Stimulated activated CD4-positive, alpha-beta T cell treated with anti-CD3 and anti-CD28 coated beads, Interleukin-4, amount 100 ng/mL, for 24 hours (primary cell): ENCODE data around the gene TCF3.
A peak's percentile ranks its signal among the peaks of the same experiment; 100 is the strongest.
"Not testable (repeated sequence)": the region's sequence is repeated elsewhere in the genome, so short reads cannot be mapped to it uniquely, and the experiment has no call there.

Experiments
- DNase-seq: peaks from one replicate; pipeline ENCODE4 v3.0.0-alpha.2; 2020

The TCF3 gene

DNA sequence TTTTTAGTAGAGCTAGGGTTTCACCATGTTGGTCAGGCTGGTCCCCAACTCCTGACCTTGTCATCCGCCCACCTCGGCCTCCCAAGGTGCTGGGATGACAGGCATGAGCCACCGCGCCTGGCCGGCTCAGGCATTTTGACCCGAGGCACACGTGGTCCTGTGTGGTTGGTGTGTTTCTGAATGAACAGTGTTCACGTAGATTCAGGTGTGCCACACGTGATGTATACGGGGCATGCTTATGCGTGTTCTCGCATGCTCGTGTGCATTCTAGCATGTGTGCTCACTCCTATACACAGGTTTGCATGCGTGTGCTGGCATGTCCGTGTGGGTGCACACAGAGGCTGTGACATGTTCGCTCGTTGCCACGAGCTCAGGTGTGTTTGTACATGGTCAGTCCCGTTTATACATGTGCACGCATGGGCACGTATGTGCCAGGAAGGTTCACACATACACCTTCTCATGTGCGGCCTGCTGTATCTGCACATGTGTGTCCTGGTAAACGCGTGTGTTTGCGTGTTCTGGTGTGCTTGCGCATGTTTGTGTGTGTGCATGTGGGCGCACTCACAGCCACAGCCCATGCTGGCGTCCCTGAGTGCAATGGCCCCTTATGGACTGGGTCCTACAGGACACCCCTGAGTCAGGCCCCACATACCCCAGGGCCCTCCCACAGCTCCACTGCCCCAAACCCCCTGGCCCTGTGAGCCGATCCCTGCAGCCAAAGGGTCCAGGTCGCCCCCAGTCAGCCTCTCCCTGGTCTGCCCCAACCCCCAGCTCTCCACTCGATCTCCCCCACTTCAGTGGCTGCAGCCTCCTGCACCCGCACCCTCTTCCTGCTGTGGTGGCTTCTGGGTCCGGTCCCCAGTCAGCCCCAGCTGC lies 20.6 kb upstream of the TCF3 start:
- no peak for DNase-seq

DNA sequence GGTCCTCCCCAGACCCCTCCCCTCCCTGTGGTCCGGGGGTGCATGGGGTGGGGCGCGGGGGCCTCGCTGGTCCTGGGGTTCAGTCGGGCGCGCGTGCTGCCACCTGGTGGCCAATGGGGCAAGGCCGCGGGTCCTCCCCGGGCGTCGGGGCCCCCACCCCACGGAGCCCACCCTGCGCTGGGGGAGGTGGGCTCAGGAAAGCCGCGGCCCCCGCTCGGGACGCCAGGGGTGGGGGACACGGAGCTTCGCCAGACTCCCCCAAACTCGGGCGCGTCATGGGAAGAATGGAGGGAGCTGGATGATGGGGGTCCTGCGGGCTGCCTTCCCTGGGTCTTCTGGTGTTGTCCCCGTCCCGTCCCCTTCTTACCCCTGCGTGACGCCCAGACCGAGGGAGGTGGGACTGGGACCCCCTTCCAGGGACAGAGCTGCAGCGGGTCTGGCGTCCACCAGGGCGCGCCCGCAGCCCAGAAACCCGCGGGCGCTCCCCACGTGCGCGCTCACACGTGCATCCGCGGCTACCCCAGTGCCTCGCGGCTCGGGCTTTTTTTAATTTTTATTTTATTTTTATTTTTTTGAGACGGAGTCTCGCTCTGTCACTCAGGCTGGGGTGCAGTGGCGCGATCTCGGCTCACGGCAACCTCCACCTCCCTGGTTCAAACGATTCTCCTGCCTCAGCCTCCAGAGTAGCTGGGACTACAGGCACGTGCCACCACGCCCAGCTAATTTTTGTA lies 19.8 kb upstream of the TCF3 start:
- peak; percentile 61 for DNase-seq

DNA sequence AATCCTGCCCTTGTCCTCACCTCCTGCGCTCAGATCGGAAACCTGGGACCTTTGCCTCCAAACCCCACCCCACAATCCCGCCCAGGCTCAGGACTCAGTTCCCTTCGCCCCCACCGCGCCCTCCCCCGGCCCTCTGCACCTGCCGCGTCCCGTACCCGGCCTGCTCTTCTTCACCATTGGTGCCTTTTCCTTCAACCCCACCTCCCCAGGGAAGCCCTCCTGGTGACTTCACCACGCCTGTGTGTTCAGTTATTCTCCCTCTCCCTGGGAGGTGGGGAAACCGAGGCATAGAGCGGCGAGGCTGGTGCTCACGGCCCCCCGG lies 19.3 kb upstream of the TCF3 start:
- DNase-seq: no peak

DNA sequence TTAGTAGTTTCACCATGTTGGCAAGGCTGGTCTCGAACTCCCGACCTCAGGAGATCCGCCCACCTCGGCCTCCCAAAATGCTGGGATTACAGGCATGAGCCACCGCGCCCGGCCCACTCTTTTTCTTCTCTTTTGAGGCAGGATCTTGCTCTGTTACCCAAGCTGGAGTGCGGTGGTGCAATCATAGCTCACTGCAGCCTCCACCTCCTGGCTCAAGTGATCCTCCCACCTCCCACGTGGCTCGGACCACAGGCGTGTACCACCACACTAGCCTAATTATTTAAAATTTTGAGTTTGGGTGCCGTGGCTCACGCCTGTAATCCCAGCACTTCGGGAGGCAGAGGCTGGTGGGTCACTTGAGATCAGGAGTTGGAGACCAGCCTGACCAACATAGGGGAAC lies 18.3 kb upstream of the TCF3 start:
- not testable (repeated sequence) for DNase-seq

GRCh38 chr19:1668486-1669270 lies 16.3 kb upstream of the TCF3 start:
- DNase-seq: peak; percentile 16

GRCh38 chr19:1668048-1668485 lies 15.7 kb upstream of the TCF3 start:
- DNase-seq: no peak

- no peak for DNase-seq
Measured at GRCh38 chr19:1665565-1666047, 13.2 kb upstream of the TCF3 start.

DNA sequence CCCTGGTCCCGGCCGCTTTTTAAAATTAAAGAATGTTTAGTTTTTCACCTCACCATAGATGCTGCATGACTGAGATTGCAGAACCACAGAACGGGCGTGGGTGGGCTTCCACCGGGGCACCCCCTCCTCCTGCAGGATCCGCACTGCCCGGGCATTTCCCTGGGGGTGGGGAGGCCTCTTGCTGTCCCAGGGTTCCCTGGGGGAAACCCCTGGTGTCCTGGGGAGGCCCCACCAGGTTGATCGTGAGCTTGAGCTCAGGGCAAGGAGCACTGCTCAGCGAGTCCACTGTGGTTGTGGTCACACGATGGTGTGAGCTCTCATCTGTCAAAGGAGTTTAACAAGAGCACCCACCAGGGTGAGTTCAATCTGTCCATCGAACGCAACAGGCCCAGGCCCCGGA lies 11.4 kb upstream of the TCF3 start:
- peak; percentile 52 for DNase-seq

- not testable (repeated sequence) for DNase-seq
Measured at GRCh38 chr19:1663227-1663626, 10.8 kb upstream of the TCF3 start.

DNA sequence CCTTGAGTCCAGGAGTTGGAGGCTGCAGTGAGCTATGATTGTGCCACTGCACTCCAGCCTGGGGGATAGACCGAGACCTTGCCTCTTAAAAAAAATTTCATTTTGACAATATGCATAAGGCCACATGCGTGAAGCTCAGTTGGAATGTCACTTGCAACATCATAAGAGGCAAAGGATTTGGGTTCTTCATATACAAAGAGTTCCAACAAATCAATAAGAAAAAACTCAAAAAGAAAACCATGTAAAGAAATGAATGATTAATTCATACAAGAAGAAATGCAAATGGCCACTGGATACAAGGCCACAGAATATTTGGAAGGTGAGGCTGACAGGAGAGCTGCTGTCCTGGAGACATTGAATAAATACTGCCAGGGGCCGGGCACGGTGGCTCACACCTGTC lies 9.6 kb upstream of the TCF3 start:
- DNase-seq: no peak

DNA sequence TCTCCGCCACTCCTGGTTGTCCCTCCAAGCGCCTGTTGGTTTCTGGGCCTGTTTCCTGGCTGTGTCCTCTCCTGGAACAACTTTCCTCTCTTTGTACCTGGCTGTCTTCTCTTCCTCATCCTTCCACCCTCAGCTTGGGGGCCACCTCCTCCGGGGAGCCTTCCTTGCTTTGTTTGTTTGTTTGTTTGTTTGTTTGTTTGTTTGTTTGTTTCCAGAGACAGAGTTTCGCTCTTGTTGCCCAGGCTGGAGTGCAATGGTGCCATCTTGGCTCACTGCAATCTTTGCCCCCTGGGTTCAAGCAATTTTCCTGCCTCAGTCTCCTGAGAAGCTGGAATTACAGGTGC lies 6.6 kb upstream of the TCF3 start:
- no peak for DNase-seq

DNA sequence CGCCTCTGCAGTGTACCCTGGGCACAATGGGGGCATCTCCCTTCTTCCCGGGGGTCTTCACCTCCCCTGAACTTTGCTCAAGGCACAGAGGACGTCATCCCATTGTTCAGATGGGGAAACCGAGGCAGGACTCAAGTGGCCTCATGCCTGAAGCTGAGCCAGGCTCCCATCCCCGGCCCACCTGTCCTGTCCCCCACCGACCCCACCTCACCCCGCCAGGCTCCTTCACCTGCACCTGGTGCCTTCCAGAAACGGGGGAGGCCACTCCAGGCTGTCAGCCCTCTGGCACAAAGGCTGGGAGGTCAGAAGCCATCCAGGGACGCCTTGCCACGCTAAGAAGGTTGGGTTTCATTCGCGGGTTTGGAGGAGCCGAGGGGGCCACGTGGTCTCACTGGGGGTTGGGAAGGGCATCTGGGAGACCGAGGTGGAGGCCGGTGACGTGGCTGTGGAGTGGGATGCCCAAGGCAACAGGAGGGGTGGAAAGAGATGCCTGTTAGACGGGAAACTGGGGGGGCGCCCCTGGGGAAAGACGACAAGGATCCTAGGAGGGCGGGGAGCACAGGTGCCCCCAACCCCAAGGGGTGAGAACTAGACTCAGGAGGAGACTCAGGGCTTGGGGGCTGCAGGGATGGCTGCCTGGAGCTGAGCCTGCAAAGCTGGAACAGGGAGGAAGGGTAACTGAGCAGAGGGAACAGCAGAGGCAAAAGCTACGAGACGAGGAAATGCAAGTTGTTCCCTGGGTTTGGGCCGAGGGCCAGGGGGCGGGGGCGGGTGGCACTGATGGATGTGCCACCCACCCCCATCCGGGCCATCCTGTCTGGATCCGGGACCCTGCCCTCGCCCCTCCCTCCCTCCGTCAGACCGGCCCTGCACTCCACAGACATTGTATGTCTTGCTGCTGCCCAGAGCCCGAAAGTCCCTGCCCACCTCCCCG lies 6.0 kb upstream of the TCF3 start:
- no peak for DNase-seq

DNA sequence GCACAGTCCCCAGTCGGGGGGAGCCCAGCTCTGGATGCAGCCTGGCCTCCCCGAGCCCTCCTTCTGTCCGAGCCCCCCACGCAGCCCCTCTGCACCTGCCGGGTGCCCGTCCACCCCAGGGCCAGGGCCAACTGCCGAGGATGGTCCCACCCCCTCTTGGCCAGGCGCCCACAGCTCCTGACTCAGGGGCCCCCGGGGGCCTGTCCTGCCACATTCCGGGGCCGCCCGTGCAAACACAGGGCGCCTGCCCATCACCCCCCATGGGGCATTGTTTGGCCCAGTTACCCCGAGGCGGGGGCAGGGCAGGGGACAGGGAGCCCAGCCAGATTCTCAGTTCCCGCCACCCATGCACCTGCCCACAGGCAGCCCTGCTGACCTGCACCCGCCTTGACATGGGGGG lies 5.3 kb upstream of the TCF3 start:
- DNase-seq: no peak

DNA sequence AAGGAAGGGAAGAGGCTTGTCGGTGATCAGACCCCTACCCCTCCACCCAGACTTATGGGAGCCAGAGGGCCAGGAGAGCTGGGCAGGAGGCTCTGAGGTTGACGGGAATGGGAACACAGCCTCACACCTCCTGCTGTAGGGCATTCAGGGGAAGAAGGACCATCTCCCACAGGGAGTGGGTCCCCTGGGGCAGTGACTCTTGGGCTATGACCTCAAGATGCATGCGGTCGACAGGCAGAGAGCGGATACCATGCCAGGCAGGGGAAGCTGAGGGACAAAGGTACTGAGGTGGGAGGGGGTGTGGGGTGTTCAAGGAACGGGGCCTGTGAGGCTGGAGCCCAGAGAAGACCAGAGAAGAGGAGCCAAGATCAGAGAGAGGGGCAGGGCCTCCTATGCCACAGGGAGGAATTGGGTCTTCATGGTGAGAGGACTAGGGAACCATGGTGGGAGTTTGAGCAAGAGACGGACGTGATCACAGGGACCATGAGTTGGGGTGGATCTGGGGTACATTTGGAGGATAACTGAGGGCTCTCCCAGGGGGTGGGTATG lies 4.6 kb upstream of the TCF3 start:
- no peak for DNase-seq

DNA sequence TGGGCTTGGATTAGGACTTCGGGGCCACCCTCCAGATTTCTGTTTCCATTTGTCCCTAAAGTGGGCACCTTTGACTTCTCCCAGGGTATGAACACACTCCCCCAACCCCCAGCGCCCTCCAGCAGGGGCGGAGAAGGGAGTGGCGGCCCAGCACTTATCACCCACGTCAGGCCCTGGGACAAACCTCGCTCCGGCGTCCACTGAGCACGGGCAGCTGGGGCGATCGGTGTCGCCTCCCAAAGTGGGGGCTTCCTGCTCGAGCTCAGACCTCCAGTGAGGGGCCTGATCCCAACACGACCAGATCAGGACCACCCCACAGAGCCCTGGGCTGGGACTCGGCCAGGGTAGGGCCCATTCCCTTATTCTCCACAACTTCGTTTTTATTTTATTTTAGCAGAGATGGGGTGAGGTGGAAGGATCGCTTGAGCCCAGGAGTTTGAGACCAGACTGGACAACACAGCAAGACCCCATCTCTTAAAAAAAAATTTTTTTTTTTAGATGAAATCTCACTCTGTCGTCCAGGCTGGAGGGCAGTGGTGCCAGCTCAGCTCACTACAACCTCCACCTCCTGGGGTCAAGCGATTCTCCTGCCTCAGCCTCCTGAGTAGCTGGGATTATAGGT lies 3.7 kb upstream of the TCF3 start:
- DNase-seq: no peak

DNA sequence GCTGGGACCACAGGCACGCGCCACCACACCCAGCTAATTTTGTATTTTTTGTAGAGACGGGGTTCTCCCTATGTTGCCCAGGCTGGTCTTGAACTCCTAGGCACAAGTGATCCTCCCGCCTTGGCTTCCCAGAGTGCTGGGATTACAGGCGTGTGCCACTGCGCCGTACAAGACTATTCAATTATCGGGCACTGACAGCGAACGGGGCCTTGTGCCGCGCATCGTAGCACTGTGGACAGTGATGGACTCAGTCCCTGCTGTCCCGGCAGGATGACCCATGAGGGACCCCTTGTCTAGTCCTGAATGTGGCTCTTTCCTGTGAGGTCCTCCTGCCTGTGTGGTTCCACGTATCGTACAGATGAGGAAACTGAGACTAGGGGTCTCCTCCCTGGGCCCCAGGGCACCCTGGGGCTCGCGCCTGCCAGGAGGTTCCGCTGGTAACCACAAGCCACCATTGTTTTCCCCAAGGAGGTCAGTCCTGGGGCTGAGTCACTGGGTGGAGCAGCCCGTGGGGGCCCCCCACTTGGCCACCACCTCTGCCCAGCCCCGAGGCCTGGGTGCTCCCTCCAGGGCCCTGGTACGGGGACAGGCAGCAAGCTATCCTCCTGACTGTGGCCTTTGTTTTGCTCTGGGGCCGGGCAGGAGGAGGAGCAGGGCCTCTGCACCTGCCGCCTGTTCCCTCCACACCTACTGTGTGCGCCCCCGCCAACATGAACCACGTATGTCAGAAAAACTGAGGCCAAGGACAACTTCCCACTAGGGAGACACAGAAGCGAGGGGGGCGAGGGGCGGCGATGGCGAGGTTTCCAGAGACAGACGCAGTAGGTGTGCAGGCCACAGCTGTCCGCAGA lies 2.9 kb upstream of the TCF3 start:
- DNase-seq: no peak

DNA sequence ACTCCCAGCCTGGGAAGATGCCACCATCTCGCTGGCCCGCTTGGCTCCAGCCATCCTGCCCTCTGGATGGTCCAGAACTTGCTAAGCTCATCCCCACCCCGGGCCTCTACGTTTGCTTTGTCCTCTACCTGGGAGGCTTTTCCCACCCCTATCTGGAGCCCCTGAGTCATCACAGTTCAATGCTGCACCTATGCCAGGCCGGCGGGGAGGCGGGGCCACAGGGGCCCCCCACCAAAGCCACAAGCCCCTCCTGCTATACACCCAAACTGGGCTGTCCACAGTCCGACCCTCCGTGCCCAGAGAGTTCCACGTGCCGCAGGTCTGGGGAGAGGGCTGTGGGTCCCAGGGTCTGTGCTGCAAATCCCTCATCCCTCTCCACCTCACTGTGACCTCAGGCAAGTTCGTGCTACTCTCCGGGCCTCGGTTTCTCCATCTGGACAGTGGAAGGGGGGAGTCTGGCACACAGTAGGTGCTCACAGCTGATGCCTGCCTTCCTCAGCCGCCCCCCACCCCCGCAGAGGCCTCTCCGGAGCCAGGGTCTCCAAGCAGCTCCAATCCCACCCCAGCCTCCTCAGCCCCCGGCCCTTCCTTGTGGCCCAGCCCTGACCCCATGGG lies 1.9 kb upstream of the TCF3 start:
- no peak for DNase-seq

DNA sequence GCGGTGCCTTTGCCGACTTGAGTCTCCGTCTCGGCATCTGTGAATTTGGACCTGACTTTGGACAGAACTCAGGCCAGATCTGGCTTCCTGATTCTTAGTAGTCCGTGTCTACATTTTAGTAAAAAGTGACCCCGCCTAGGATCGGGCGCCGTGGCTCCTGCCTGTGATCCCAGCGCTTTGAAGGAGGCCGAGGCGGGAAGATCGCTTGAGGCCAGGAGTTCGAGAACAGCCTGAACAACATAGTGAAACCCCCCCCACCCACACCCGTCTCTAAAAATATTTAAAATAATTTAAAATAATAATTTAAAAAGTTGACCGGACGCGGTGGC lies 849 bp upstream of the TCF3 start:
- DNase-seq: no peak

- peak; percentile 41 for DNase-seq
Measured at GRCh38 chr19:1651568-1652291, 685 bp downstream of the TCF3 start.
